Stimulated activated CD8-positive, alpha-beta memory T cell treated with anti-CD3 and anti-CD28 coated beads, Interleukin-7, amount 100 ng/mL, for 48 hours (primary cell): Measurements from ENCODE around the gene CDX2.

Experiments
- DNase-seq, 2 donors: peaks; one replicate each; pipeline ENCODE4 v3.0.0-alpha.2; 2020; ENCODE audit warnings: low read depth in 1 of 2; ENCODE audit errors: extremely low read depth in 1 of 2

CDX2 gene

GRCh38 chr13:27933118-27933517 is 36.0 kb downstream of the CDX2 start:
- no peak for DNase-seq

- DNase-seq, result no peak
Observed at GRCh38 chr13:27929868-27930267, 39.2 kb downstream of the CDX2 start.

GRCh38 chr13:27928805-27929753 is 40.0 kb downstream of the CDX2 start:
- no peak for DNase-seq

GRCh38 chr13:27928353-27928804 is 40.7 kb downstream of the CDX2 start:
- no peak for DNase-seq

- no peak for DNase-seq
Observed at GRCh38 chr13:27927444-27928352, 41.4 kb downstream of the CDX2 start.

GRCh38 chr13:27926644-27927434 is 42.3 kb downstream of the CDX2 start:
- no peak for DNase-seq

- DNase-seq, result no peak
Observed at GRCh38 chr13:27925220-27925991, 43.7 kb downstream of the CDX2 start.

- DNase-seq, result no peak
Observed at GRCh38 chr13:27924529-27925141, 44.5 kb downstream of the CDX2 start.

- DNase-seq, result no peak
Observed at GRCh38 chr13:27923794-27924528, 45.2 kb downstream of the CDX2 start.

GRCh38 chr13:27922883-27923612 is 46.1 kb downstream of the CDX2 start:
- no peak for DNase-seq

- DNase-seq, result no peak
Observed at GRCh38 chr13:27921961-27922882, 46.9 kb downstream of the CDX2 start.

GRCh38 chr13:27921421-27921960 is 47.6 kb downstream of the CDX2 start:
- DNase-seq, result no peak

- no peak for DNase-seq
Observed at GRCh38 chr13:27920677-27921420, 48.3 kb downstream of the CDX2 start.

GRCh38 chr13:27919934-27920676 is 49.0 kb downstream of the CDX2 start, which contains the start of gene PDX1:
TSS of gene PDX1 (plus strand) at chr13:27920000. CDS start at chr13:27920139, 139 bp downstream.
- peak in 1 of 2 donors; percentile 20 for DNase-seq

- DNase-seq, result no peak
Observed at GRCh38 chr13:27919659-27919933, 49.5 kb downstream of the CDX2 start.
